H9 (cell line): ENCODE results near the gene MRTFA. TPM values are rescaled to one million over a fixed set of nuclear protein-coding genes. Genes with fewer than 3 reads are reported as not detected.
A peak's percentile ranks its signal among the peaks of the same experiment; 100 is the strongest.

Experiments used
- DNase-seq: peaks from one replicate; pipeline ENCODE4 v3.0.0-alpha.2; 2017
- H2AFZ ChIP-seq: one replicate; pipeline ENCODE4 v1.6.1; 2013; ENCODE audit warnings: mild to moderate bottlenecking, low read length, control low read depth, moderate library complexity
- H2AK5ac ChIP-seq: 2 replicates; pipeline ENCODE4 v1.6.1; 2013; ENCODE audit warnings: low read length, control low read depth, mixed read lengths; ENCODE audit not compliant: insufficient read length
- H2BK120ac ChIP-seq: one replicate; pipeline ENCODE4 v1.6.1; 2013; ENCODE audit warnings: low read depth, mild to moderate bottlenecking, low read length, control low read depth, inconsistent platforms; ENCODE audit not compliant: poor library complexity, severe bottlenecking
- H2BK12ac ChIP-seq: 2 replicates; pipeline ENCODE4 v1.6.1; 2013; ENCODE audit warnings: low read length, control low read depth, mixed read lengths, low read depth; ENCODE audit not compliant: insufficient read length
- H2BK15ac ChIP-seq: 2 replicates; pipeline ENCODE4 v1.6.1; 2013; ENCODE audit warnings: low read depth, low read length, control low read depth
- H2BK20ac ChIP-seq: one replicate; pipeline ENCODE4 v1.6.1; 2013; ENCODE audit warnings: low read depth, mild to moderate bottlenecking, low read length, control low read depth, inconsistent platforms; ENCODE audit not compliant: poor library complexity, severe bottlenecking
- H2BK5ac ChIP-seq: 2 replicates; pipeline ENCODE4 v1.6.1; 2013; ENCODE audit warnings: low read length, control low read depth, mixed read lengths; ENCODE audit not compliant: insufficient read length
- H3K14ac ChIP-seq: 2 replicates; pipeline ENCODE4 v1.6.1; 2013; ENCODE audit warnings: low read length, control low read depth; ENCODE audit not compliant: insufficient read depth
- H3K18ac ChIP-seq: 2 replicates; pipeline ENCODE4 v1.6.1; 2013; ENCODE audit warnings: low read depth, mild to moderate bottlenecking, mixed read lengths, low read length, control low read depth; ENCODE audit not compliant: insufficient read length
- H3K23ac ChIP-seq: 2 replicates; pipeline ENCODE4 v1.6.1; 2013; ENCODE audit warnings: low read length, control low read depth, mixed read lengths, low read depth; ENCODE audit not compliant: insufficient read length
- H3K23me2 ChIP-seq: 2 replicates; pipeline ENCODE4 v1.6.1; 2013; ENCODE audit warnings: low read depth, mild to moderate bottlenecking, mixed read lengths, low read length, control low read depth; ENCODE audit not compliant: insufficient read length, poor library complexity, severe bottlenecking
- H3K27ac ChIP-seq: 2 replicates; pipeline ENCODE4 v1.5.1; 2013; ENCODE audit warnings: low read length, control low read depth, mixed read lengths, low read depth; ENCODE audit not compliant: insufficient read length
- H3K27me3 ChIP-seq: 2 replicates; pipeline ENCODE4 v1.6.1; 2013; ENCODE audit warnings: low read length, control low read depth, inconsistent platforms; ENCODE audit not compliant: insufficient read depth
- H3K4ac ChIP-seq: 2 replicates; pipeline ENCODE4 v1.6.1; 2013; ENCODE audit warnings: low read depth, mild to moderate bottlenecking, control low read depth, inconsistent platforms, low read length, moderate library complexity
- H3K4me1 ChIP-seq: 2 replicates; pipeline ENCODE4 v1.6.1; 2013; ENCODE audit warnings: low read length, control low read depth, inconsistent platforms; ENCODE audit not compliant: insufficient read depth
- H3K4me2 ChIP-seq: 2 replicates; pipeline ENCODE4 v1.6.1; 2013; ENCODE audit warnings: low read length, control low read depth, mixed read lengths; ENCODE audit not compliant: insufficient read length, insufficient read depth
- H3K56ac ChIP-seq: 2 replicates; pipeline ENCODE4 v1.6.1; 2013; ENCODE audit warnings: low read depth, mild to moderate bottlenecking, mixed read lengths, low read length, control low read depth; ENCODE audit not compliant: insufficient read length
- H3K79me1 ChIP-seq: 2 replicates; pipeline ENCODE4 v1.6.1; 2013; ENCODE audit warnings: low read depth, mild to moderate bottlenecking, moderate library complexity, low read length, control low read depth, inconsistent platforms; ENCODE audit not compliant: insufficient read depth, poor library complexity, severe bottlenecking
- H3K79me2 ChIP-seq: 2 replicates; pipeline ENCODE4 v1.6.1; 2013; ENCODE audit warnings: low read length, control low read depth, inconsistent platforms; ENCODE audit not compliant: insufficient read depth
- H3K9ac ChIP-seq: 2 replicates; pipeline ENCODE4 v1.6.1; 2013; ENCODE audit warnings: low read length, control low read depth, mixed read lengths; ENCODE audit not compliant: insufficient read length; ENCODE audit errors: extremely low read depth
- H3K9me3 ChIP-seq: one replicate; pipeline ENCODE4 v1.6.1; 2013; ENCODE audit warnings: low read depth, low read length, inconsistent platforms; ENCODE audit not compliant: control insufficient read depth
- H3T11ph ChIP-seq: one replicate; pipeline ENCODE4 v1.6.1; 2013; ENCODE audit warnings: mild to moderate bottlenecking, low read length, control low read depth, inconsistent platforms
- H4K20me1 ChIP-seq: one replicate; pipeline ENCODE4 v1.6.1; 2013; ENCODE audit not compliant: control insufficient read depth, insufficient read length, insufficient read depth
- H4K5ac ChIP-seq: 2 replicates; pipeline ENCODE4 v1.6.1; 2013; ENCODE audit warnings: low read depth, mild to moderate bottlenecking, mixed read lengths, low read length, control low read depth; ENCODE audit not compliant: insufficient read length
- H4K8ac ChIP-seq: replicated peaks from 2 replicates; pipeline ENCODE4 v1.6.1; 2013; ENCODE audit warnings: low read length, control low read depth, mixed read lengths, low read depth; ENCODE audit not compliant: insufficient read length
- H4K91ac ChIP-seq: 2 replicates; pipeline ENCODE4 v1.6.1; 2013; ENCODE audit warnings: low read depth, mild to moderate bottlenecking, moderate library complexity, mixed read lengths, low read length, control low read depth; ENCODE audit not compliant: insufficient read length
- H3K27ac Mint-ChIP-seq, 3 experiments: 2 replicates in 2 of 3; 3 replicates in 1 of 3; pipeline ENCODE4 v1.8.0; 2020 to 2021; ENCODE audit warnings: mixed read lengths in 3 of 3, mild to moderate bottlenecking in 1 of 3, moderate library complexity in 1 of 3
- H3K27me3 Mint-ChIP-seq: 2 replicates; pipeline ENCODE4 v1.8.0; 2021; ENCODE audit warnings: low read depth, mild to moderate bottlenecking, moderate library complexity, mixed read lengths
- H3K36me3 Mint-ChIP-seq, 3 experiments: 2 replicates in 2 of 3; 3 replicates in 1 of 3; pipeline ENCODE4 v1.8.0; 2020 to 2021; ENCODE audit warnings: low read depth in 3 of 3, mixed read lengths in 3 of 3; ENCODE audit not compliant: insufficient read depth in 1 of 3
- H3K4me1 Mint-ChIP-seq, 2 experiments: 2 replicates each; pipeline ENCODE4 v1.8.0; 2020; ENCODE audit warnings: mixed read lengths in 2 of 2
- H3K4me3 Mint-ChIP-seq, 2 experiments: 2 replicates in 1 of 2; 3 replicates in 1 of 2; pipeline ENCODE4 v1.8.0; 2020 to 2021; ENCODE audit warnings: mild to moderate bottlenecking in 2 of 2, mixed read lengths in 2 of 2, moderate library complexity in 1 of 2
- H3K9me3 Mint-ChIP-seq, 2 experiments: 2 replicates in 1 of 2; 3 replicates in 1 of 2; pipeline ENCODE4 v1.8.0; 2020; ENCODE audit warnings: mild to moderate bottlenecking in 2 of 2, mixed read lengths in 2 of 2, moderate library complexity in 1 of 2
- WGBS: extraction: QIAGEN DNeasy Blood & Tissue Kit; methylation state at CpG from one replicate; pipeline ENCODE4 v1.1.7; 2013; ENCODE audit warnings: missing lambda C conversion rate, low lambda C conversion rate, mixed read lengths; ENCODE audit not compliant: insufficient read length; ENCODE audit errors: extremely low coverage; 5-methylcytosine and 5-hydroxymethylcytosine counted together
- total RNA-seq: library from RNA; stranded (reverse); gene quantifications from 2 replicates; pipeline ENCODE4 v1.2.1, GENCODE V29; 2021
- TF ChIP-seq, protein P1 (sequence below): fragments of 200-600 bp; sonication (generic); conservative IDR thresholded peaks from 3 replicates; pipeline ENCODE4 v1.8.0; 2021; ENCODE audit warnings: antibody characterized with exemption, mild to moderate bottlenecking

MRTFA gene
- total RNA-seq, 1 experiment from 2014 or later = 38.1 TPM

DNA sequence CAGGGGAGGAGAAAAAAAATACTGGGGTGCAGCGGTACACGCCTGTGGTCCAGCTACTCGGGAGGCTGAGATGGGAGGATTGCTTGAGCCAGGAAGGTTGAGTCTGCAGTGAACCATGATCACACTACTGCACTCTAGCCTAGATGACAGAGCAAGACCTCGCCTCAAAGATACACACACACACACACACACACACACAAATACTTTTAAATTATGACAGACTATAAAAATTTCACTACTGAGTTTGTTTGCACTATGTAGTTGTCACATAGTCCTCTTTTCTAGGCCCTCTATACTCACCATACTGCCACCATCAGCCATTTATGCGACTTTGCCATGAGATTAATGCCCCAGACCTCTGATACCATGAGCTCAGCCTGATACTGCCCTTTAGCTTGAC is 109.6 kb downstream of the MRTFA start:
- Histone ChIP-seq H2BK12ac (no peak overlapping the region), H2BK120ac (no peak overlapping the region), H2BK15ac (no peak overlapping the region), H3K18ac (no peak overlapping the region), H3K4me1 (no peaks in the 10 kb centered on the region), H2AFZ (no peak overlapping the region), H4K91ac (no peak overlapping the region), H3K9ac (no peak overlapping the region), H2AK5ac (no peak overlapping the region), H4K20me1 (no peaks in the 10 kb centered on the region), H4K5ac (no peak overlapping the region), H4K8ac (no peak overlapping the region), H3K27me3 (no peaks in the 10 kb centered on the region), H3T11ph (no peak overlapping the region), H3K79me1 (peaks cover 3% of the 10 kb centered on the region), H3K23me2 (no peaks in the 10 kb centered on the region), H3K9me3 (no peaks in the 10 kb centered on the region), H3K79me2 (no peaks in the 10 kb centered on the region), H3K27ac (no peak overlapping the region), H3K4me2 (no peak overlapping the region), H3K4ac (no peak overlapping the region), H2BK5ac (no peak overlapping the region), H3K14ac (no peak overlapping the region), H3K23ac (no peak overlapping the region), H2BK20ac (no peak overlapping the region), H3K56ac (no peak overlapping the region)
- peaks cover 1 to 2% of the 10 kb centered on the region in 2 experiments; a peak in 1 of 4 replicates for H3K4me1 Mint-ChIP-seq
- WGBS = no CpG with 5 or more reads among the region's 5 CpGs
- H3K27me3 Mint-ChIP-seq = no peaks in the 10 kb centered on the region
- peaks cover 0 to 7% (median 6%) of the 10 kb centered on the region in 3 experiments; a peak in 6 of 7 replicates for H3K36me3 Mint-ChIP-seq
- TF ChIP-seq, protein P1, sequence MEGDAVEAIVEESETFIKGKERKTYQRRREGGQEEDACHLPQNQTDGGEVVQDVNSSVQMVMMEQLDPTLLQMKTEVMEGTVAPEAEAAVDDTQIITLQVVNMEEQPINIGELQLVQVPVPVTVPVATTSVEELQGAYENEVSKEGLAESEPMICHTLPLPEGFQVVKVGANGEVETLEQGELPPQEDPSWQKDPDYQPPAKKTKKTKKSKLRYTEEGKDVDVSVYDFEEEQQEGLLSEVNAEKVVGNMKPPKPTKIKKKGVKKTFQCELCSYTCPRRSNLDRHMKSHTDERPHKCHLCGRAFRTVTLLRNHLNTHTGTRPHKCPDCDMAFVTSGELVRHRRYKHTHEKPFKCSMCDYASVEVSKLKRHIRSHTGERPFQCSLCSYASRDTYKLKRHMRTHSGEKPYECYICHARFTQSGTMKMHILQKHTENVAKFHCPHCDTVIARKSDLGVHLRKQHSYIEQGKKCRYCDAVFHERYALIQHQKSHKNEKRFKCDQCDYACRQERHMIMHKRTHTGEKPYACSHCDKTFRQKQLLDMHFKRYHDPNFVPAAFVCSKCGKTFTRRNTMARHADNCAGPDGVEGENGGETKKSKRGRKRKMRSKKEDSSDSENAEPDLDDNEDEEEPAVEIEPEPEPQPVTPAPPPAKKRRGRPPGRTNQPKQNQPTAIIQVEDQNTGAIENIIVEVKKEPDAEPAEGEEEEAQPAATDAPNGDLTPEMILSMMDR = no peak
- H3K4me3 Mint-ChIP-seq = no peak overlapping the region
- H3K9me3 Mint-ChIP-seq = peaks cover 0 to 3% of the 10 kb centered on the region in 2 experiments; a peak in 1 of 5 replicates
- peak overlapping the region in 2 of 3 experiments; percentile 9 to 42; a peak in 3 of 7 replicates for H3K27ac Mint-ChIP-seq
- DNase-seq = no peak
